ENCODE results near the gene IRF5.

The IRF5 gene

DNA sequence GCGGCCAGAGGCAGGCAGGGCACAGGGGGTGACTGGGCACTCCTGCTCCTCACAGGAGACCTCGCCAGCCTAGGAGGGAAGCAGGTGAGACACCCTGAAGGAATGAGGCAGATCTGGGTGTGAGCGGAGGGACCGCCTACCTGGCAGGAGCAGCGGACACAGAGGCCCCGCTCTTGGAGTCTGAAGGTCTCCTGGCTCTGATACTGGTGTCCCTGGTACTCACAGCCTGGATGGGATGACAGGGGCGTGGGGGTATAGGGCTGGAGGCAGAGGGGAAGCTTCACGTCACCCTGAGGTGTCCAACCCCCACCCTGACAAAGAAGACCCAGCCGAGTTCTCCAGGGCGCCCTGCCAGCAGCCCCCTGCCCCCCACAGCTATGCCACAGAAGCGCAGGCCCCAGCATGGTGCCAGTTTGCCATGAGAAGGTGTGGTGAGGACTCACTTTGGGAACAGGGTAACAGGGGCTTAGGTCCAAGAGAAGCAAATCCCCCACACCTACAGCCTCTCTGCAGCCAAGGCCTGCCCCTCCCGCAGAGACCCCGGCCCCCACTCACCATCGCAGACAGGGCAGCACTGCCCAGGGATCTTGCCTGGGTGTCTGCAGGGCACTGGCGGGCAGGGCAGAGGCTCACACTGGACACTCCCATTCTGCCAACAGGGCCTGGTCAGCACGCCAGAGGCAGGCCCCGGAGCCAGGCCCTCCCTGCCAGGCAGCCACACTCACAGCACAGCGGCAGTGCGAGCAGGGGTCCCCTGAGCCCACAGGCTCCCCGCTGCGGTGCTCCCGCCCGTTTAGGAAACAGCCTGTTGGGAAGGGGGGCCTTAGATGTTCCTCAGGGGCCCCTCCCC lies 44.3 kb upstream of the IRF5 start:
- Histone ChIP-seq H3K9me3 (ENCODE audit: control insufficient read depth, low read length) (no peaks in the 10 kb centered on the region), H3K36me3 (ENCODE audit: control insufficient read depth, insufficient read depth, low read length) (peaks cover 8% of the 10 kb centered on the region), H3K4me1 (ENCODE audit: control insufficient read depth, insufficient read depth, low read length, poor library complexity, severe bottlenecking) (no peaks in the 10 kb centered on the region), H3K4me3 (ENCODE audit: extremely low read depth, insufficient read depth, low read length, poor library complexity, severe bottlenecking) (no peak overlapping the region), H3K27ac (ENCODE audit: low read depth, low read length, severe bottlenecking) (no peak overlapping the region)
- 90 to 94% methylated on average over 16 to 18 of the region's 23 CpGs for WGBS, 2 experiments (ENCODE audit: insufficient coverage in 2 of 2)

DNA sequence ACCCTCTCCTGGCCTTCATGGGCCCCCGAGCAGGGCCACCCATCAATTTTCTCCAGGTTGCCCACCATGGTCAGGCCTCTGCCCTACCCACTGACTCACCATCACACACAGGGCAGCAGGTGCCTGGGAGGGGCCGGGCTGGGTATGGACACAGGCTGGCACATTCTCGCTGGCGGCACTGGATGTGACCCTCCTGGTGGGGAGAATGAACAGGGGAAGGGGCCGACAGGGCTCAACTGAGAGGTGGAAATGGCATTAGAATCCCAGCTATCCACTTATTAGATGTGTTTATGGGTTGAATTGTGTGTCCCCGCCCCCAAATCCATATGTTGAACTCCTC lies 43.7 kb upstream of the IRF5 start:
- Histone ChIP-seq H3K36me3 (ENCODE audit: control insufficient read depth, insufficient read depth, low read length) (peaks cover 8% of the 10 kb centered on the region), H3K4me3 (ENCODE audit: extremely low read depth, insufficient read depth, low read length, poor library complexity, severe bottlenecking) (no peak overlapping the region), H3K27ac (ENCODE audit: low read depth, low read length, severe bottlenecking) (no peak overlapping the region), H3K4me1 (ENCODE audit: control insufficient read depth, insufficient read depth, low read length, poor library complexity, severe bottlenecking) (no peaks in the 10 kb centered on the region), H3K9me3 (ENCODE audit: control insufficient read depth, low read length) (peaks cover under 1% of the 10 kb centered on the region)
- WGBS, 2 experiments (ENCODE audit: insufficient coverage in 2 of 2), result 87 to 100% methylated on average over 3 to 4 of the region's 6 CpGs

DNA sequence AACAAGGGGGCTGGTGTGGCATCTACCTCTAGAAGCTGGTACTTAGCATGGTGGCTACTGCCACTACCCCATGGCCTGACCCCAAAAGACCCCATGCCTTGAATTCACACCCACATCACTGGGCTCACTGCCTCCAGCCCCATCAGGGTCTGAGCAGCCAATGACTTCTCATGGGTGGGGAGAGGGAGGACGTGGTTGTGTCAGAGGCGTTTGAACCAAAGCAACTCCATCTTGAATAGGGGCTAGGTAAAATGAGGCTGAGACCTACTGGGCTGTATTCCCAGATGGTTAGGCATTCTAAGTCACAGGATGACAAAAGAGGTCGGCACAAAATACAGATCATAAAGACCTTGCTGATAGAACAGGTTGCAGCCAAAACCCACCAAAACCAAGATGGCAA lies 42.4 kb upstream of the IRF5 start:
- H3K4me3 ChIP-seq (ENCODE audit: extremely low read depth, insufficient read depth, low read length, poor library complexity, severe bottlenecking), result no peak overlapping the region

DNA sequence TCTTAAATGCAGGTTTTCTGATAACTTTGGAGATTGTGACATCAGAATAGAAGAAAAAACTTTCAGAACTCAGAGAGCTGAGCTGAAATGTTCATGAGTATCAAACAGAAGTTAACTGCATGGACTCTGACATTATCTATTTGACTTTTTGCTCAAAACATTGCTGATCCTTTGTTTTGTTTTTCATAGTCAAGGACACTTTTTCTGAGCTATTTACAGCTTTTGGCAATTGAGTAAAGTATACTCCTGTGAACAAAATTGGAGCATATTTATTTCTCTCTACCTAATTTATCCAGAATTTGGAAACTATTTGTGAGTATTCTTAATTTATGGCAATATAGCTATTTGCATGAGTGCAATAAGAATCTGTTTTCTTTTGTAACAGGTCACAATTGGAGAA lies 38.3 kb upstream of the IRF5 start:
- Histone ChIP-seq H3K36me3 (ENCODE audit: control insufficient read depth, insufficient read depth, low read length) (peaks cover 47% of the 10 kb centered on the region), H3K27ac (ENCODE audit: low read depth, low read length, severe bottlenecking) (no peak overlapping the region), H3K4me3 (ENCODE audit: extremely low read depth, insufficient read depth, low read length, poor library complexity, severe bottlenecking) (no peak overlapping the region), H3K9me3 (ENCODE audit: control insufficient read depth, low read length) (peaks cover 13% of the 10 kb centered on the region), H3K4me1 (ENCODE audit: control insufficient read depth, insufficient read depth, low read length, poor library complexity, severe bottlenecking) (no peaks in the 10 kb centered on the region)

More for the DNA sequence above, 42.4 kb upstream of the IRF5 start:
- peaks cover 13% of the 10 kb centered on the region for H3K9me3 ChIP-seq (ENCODE audit: control insufficient read depth, low read length)
- peaks cover 18% of the 10 kb centered on the region for H3K36me3 ChIP-seq (ENCODE audit: control insufficient read depth, insufficient read depth, low read length)
- H3K27ac ChIP-seq (ENCODE audit: low read depth, low read length, severe bottlenecking), result no peak overlapping the region
- no peaks in the 10 kb centered on the region for H3K4me1 ChIP-seq (ENCODE audit: control insufficient read depth, insufficient read depth, low read length, poor library complexity, severe bottlenecking)
- WGBS, 2 experiments (ENCODE audit: insufficient coverage in 2 of 2), result 94 to 95% methylated on average over 2 of the region's 3 CpGs

DNA sequence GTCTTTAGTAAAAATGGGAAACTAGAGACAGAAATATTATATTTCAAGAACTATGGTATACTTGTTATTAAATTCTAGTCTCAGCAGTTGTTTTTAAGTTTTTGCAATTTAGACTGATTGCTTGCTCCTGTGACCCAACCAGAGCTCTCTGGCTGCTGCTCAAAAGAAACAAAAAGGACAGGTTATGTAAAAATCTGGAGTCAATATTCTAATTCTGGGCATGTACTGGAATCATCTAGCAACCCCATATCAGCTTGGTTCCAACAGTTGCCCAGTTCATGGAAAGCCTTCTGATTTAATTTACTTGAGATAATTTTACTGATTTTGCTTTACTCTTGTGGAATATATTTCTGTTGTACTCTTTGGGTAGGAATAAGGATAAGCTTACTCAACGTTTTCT lies 37.5 kb upstream of the IRF5 start:
- H3K9me3 ChIP-seq (ENCODE audit: control insufficient read depth, low read length), result peaks cover 13% of the 10 kb centered on the region
- no peak overlapping the region for H3K4me3 ChIP-seq (ENCODE audit: extremely low read depth, insufficient read depth, low read length, poor library complexity, severe bottlenecking)
- H3K36me3 ChIP-seq (ENCODE audit: control insufficient read depth, insufficient read depth, low read length), result peaks cover 50% of the 10 kb centered on the region
- H3K27ac ChIP-seq (ENCODE audit: low read depth, low read length, severe bottlenecking), result no peak overlapping the region
- no CpG with 5 or more reads among the region's 1 CpG for WGBS, 2 experiments (ENCODE audit: insufficient coverage in 2 of 2)
- H3K4me1 ChIP-seq (ENCODE audit: control insufficient read depth, insufficient read depth, low read length, poor library complexity, severe bottlenecking), result no peaks in the 10 kb centered on the region

DNA sequence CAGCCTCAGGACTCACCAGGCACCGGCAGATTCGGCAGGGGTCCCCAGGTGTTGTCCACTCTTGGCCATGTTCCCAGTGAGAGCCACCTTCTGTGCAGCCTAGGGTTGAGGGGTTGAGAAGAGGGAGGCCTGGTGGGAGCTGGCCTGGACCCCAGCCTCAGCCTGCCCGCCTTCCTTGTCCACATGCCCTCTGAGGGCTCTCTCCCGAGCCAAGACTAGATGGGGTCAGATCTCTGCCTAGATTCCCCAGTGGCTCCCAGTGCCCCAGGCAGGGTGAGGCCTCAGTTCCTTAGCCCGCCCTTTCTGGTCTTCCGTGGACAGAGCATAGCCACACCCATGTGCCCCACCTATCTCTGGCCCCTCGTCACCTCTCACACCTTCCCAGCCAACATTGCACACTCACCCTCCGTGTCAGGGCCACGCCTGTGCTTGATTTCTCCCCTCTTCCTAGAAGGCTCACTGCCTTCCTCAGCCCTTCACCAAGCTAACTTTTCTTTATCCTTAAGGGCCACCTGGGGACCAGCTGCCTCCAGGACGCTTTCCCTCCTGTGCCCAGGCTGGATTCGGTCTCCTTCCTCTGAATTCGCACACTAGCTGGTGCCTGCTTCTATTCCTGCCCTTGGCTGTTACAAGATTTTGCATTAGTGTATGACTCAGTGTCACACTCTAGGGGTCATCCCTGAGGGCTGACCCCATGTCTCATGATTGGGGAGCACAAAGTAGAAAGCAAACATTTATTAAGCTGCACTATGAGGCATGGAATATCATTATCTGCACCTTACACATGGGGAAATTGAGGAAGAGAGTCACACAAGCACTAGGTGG lies 34.8 kb upstream of the IRF5 start:
- peaks cover 68% of the 10 kb centered on the region for H3K36me3 ChIP-seq (ENCODE audit: control insufficient read depth, insufficient read depth, low read length)
- H3K4me1 ChIP-seq (ENCODE audit: control insufficient read depth, insufficient read depth, low read length, poor library complexity, severe bottlenecking), result no peaks in the 10 kb centered on the region
- H3K9me3 ChIP-seq (ENCODE audit: control insufficient read depth, low read length), result peaks cover 13% of the 10 kb centered on the region
- no peak overlapping the region for H3K27ac ChIP-seq (ENCODE audit: low read depth, low read length, severe bottlenecking)
- no peak overlapping the region for H3K4me3 ChIP-seq (ENCODE audit: extremely low read depth, insufficient read depth, low read length, poor library complexity, severe bottlenecking)
- WGBS, 2 experiments (ENCODE audit: insufficient coverage in 2 of 2), result 91 to 95% methylated on average over 12 of the region's 12 CpGs

DNA sequence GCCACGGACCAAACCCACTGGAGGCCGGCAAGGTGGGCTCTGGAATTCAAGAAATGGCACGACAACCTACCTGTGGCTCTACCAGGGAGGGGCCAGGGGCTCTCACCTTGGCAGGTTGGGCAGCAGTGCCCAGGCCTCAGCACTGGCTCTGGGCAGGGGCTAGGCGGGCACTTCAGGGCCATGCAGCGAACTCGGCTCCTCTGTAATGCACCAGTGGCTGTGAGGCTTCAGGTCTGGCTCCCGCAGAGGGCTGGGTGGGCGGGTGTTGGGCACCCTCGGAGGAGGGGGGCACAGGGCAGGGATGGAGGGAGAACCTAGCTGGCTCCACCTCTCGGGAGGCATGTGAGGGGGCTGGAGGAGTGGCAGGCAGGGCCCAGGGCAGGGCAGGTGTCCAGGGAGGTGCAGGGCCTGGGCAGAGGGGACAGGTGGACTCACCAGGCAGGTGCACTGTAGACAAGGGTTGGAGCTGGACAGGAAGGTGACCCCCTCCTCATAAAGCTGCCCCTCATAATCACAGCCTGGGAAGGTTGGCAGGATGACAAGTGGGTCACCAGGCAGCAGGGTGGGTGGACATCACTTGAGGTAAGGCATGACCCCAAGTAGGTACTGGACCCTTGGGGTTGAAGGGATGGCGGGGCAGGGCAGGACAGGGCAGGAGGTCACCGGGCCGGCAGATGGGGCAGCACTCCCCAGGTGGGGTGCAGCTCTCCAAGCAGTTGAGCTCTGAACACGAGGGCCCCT lies 33.9 kb upstream of the IRF5 start:
- Histone ChIP-seq H3K4me1 (ENCODE audit: control insufficient read depth, insufficient read depth, low read length, poor library complexity, severe bottlenecking) (peaks cover 3% of the 10 kb centered on the region), H3K36me3 (ENCODE audit: control insufficient read depth, insufficient read depth, low read length) (peaks cover 68% of the 10 kb centered on the region), H3K27ac (ENCODE audit: low read depth, low read length, severe bottlenecking) (no peak overlapping the region), H3K9me3 (ENCODE audit: control insufficient read depth, low read length) (peaks cover 13% of the 10 kb centered on the region), H3K4me3 (ENCODE audit: extremely low read depth, insufficient read depth, low read length, poor library complexity, severe bottlenecking) (no peak overlapping the region)
- WGBS, 2 experiments (ENCODE audit: insufficient coverage in 2 of 2), result 89 to 91% methylated on average over 10 to 13 of the region's 14 CpGs

DNA sequence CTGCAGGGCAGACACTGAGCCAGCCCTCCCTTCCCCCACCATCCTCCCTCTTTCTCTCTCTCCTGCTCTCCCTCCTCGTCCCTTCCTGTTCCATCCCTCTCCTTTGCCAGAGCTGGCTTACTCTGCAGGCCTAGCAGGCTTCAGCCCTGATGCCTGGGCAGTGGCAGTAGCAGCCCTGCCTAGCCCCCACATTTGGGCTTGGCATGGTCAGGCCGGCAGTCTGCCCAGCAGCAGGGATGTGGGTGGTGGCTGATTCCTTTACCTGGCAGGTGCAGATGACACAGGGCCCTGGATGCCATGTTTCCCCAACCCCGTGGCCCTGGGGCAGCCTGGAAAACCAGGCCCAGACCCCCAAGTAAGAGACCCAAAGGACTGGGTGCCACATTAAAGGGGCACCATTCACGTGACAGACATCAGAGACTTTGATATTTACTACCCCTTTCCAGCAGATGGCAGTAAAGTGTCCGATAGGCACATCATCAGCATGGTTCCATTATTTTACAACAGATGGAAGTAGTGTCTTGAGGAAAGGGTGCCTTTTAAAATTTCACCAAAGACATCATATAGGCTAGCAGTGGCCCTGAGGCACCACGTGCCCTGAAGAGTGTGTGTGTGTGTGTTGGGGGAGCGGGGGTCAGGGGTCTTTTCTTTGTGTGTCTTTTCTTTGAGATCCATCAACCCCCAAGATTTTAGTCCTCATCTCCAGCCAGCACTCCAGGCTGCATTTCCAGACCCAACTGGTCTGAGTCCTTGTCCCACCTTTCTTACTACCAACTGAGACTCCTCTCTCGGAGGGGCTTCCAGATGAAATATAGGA lies 33.1 kb upstream of the IRF5 start:
- 61 to 70% methylated on average over 4 of the region's 8 CpGs for WGBS, 2 experiments (ENCODE audit: insufficient coverage in 2 of 2)
- Histone ChIP-seq H3K4me1 (ENCODE audit: control insufficient read depth, insufficient read depth, low read length, poor library complexity, severe bottlenecking) (peaks cover 10% of the 10 kb centered on the region), H3K27ac (ENCODE audit: low read depth, low read length, severe bottlenecking) (no peak overlapping the region), H3K36me3 (ENCODE audit: control insufficient read depth, insufficient read depth, low read length) (peaks cover 64% of the 10 kb centered on the region), H3K4me3 (ENCODE audit: extremely low read depth, insufficient read depth, low read length, poor library complexity, severe bottlenecking) (no peak overlapping the region), H3K9me3 (ENCODE audit: control insufficient read depth, low read length) (peaks cover 7% of the 10 kb centered on the region)

DNA sequence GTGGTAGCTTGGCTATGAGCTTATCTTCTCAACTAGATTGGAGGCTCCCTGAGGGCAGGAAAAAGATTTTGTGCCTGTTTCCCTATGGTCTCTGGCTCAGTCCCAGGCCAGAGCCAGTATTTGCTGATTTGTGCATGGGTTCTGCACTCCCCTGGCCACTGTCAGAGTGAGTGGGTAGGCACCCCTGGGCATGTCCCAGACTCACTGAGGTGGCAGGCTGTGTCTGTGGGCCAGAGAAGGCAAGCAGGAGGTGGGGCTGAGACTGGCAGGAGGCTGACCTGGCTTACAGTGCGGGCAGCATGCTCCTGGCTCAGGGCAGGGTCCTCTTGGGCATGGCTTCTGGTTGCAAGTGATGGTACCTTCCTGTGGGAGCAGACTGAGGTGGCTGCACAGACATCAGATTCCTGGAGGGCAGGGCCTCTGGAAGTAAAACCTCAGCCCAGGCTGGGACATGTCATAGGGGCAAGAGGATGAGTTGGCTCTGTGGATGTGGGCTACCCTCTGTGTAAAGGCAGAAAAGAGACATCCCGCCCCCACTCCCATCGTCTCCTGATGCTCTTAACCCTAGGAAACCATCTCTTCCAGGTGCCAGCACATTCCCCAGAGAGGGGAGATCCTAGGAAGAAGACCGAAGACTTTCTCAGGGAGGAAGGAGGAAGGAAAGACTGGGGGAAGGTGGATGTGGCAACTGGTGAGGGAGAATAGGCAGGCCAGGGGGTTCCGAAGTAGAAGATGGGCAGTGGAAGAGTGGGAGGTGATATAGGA lies 31.5 kb upstream of the IRF5 start:
- Histone ChIP-seq H3K4me3 (ENCODE audit: extremely low read depth, insufficient read depth, low read length, poor library complexity, severe bottlenecking) (no peak overlapping the region), H3K9me3 (ENCODE audit: control insufficient read depth, low read length) (no peaks in the 10 kb centered on the region), H3K27ac (ENCODE audit: low read depth, low read length, severe bottlenecking) (no peak overlapping the region), H3K36me3 (ENCODE audit: control insufficient read depth, insufficient read depth, low read length) (peaks cover 49% of the 10 kb centered on the region), H3K4me1 (ENCODE audit: control insufficient read depth, insufficient read depth, low read length, poor library complexity, severe bottlenecking) (peaks cover 13% of the 10 kb centered on the region)
- WGBS, 2 experiments (ENCODE audit: insufficient coverage in 2 of 2), result 86 to 100% methylated on average over 1 to 3 of the region's 5 CpGs
